ENCODE results near the gene SCUBE1.

Gene SCUBE1

GRCh38 chr22:43207386-43207785 is 135.8 kb downstream of the SCUBE1 start:
- H3K9ac ChIP-seq (ENCODE audit: low read depth, low read length, poor library complexity, severe bottlenecking), result no peak overlapping the region
- H3K4me1 ChIP-seq (ENCODE audit: insufficient read depth, low read length, poor library complexity, severe bottlenecking), result no peaks in the 10 kb centered on the region
- H3F3A ChIP-seq (ENCODE audit: low read depth), result no peaks in the 10 kb centered on the region
- H2AFZ ChIP-seq (ENCODE audit: low read length), result no peak overlapping the region
- no peaks in the 10 kb centered on the region for H3K9me3 ChIP-seq (ENCODE audit: insufficient read depth, low read depth, low read length)
- H4K20me1 ChIP-seq (ENCODE audit: insufficient read depth, low read length, poor library complexity, severe bottlenecking), result no peaks in the 10 kb centered on the region
- no peak for TF ChIP-seq CTCF (conservative IDR thresholded peaks at IDR 0.05; ENCODE audit: low read length)
- no peak for TF ChIP-seq EZH2phosphoT487 (IDR thresholded peaks at IDR 0.05; ENCODE audit: borderline replicate concordance)
- H3K36me3 ChIP-seq (ENCODE audit: insufficient read depth, low read length), result no peaks in the 10 kb centered on the region
- H3K27me3 ChIP-seq (ENCODE audit: insufficient read depth, low read length, poor library complexity, severe bottlenecking), result no peaks in the 10 kb centered on the region
- no peaks in the 10 kb centered on the region for H3K79me2 ChIP-seq (ENCODE audit: insufficient read depth, low read length)
- H3K4me2 ChIP-seq (ENCODE audit: low read depth, low read length, poor library complexity, severe bottlenecking), result no peak overlapping the region
- no peak overlapping the region for H3K4me3 ChIP-seq (ENCODE audit: low read length, poor library complexity, severe bottlenecking)
- no peaks in the 10 kb centered on the region for H3K9me2 ChIP-seq (replicated peaks; ENCODE audit: low read depth, low read length)

- no peak overlapping the region for H2AFZ ChIP-seq (ENCODE audit: low read length)
- H3K4me1 ChIP-seq (ENCODE audit: insufficient read depth, low read length, poor library complexity, severe bottlenecking), result no peaks in the 10 kb centered on the region
- no peaks in the 10 kb centered on the region for H3K9me3 ChIP-seq (ENCODE audit: insufficient read depth, low read depth, low read length)
- H3K27me3 ChIP-seq (ENCODE audit: insufficient read depth, low read length, poor library complexity, severe bottlenecking), result no peaks in the 10 kb centered on the region
- H3K9me2 ChIP-seq (replicated peaks; ENCODE audit: low read depth, low read length), result no peaks in the 10 kb centered on the region
- no peak overlapping the region for H3K4me2 ChIP-seq (ENCODE audit: low read depth, low read length, poor library complexity, severe bottlenecking)
- no peaks in the 10 kb centered on the region for H4K20me1 ChIP-seq (ENCODE audit: insufficient read depth, low read length, poor library complexity, severe bottlenecking)
- H3F3A ChIP-seq (ENCODE audit: low read depth), result no peaks in the 10 kb centered on the region
- no peak overlapping the region for H3K9ac ChIP-seq (ENCODE audit: low read depth, low read length, poor library complexity, severe bottlenecking)
- H3K36me3 ChIP-seq (ENCODE audit: insufficient read depth, low read length), result no peaks in the 10 kb centered on the region
- no peaks in the 10 kb centered on the region for H3K79me2 ChIP-seq (ENCODE audit: insufficient read depth, low read length)
- no peak for TF ChIP-seq CTCF (conservative IDR thresholded peaks at IDR 0.05; ENCODE audit: low read length)
- TF ChIP-seq EZH2phosphoT487 (IDR thresholded peaks at IDR 0.05; ENCODE audit: borderline replicate concordance), result no peak
- H3K4me3 ChIP-seq (ENCODE audit: low read length, poor library complexity, severe bottlenecking), result no peak overlapping the region
Observed at GRCh38 chr22:43206509-43207161, 136.5 kb downstream of the SCUBE1 start.

- Histone ChIP-seq H3K36me3 (ENCODE audit: insufficient read depth, low read length) (no peaks in the 10 kb centered on the region), H3K79me2 (ENCODE audit: insufficient read depth, low read length) (no peaks in the 10 kb centered on the region), H3K27me3 (ENCODE audit: insufficient read depth, low read length, poor library complexity, severe bottlenecking) (no peaks in the 10 kb centered on the region), H3K4me2 (ENCODE audit: low read depth, low read length, poor library complexity, severe bottlenecking) (no peak overlapping the region), H3K9me2 (replicated peaks; ENCODE audit: low read depth, low read length) (no peaks in the 10 kb centered on the region), H3F3A (ENCODE audit: low read depth) (no peaks in the 10 kb centered on the region), H3K4me1 (ENCODE audit: insufficient read depth, low read length, poor library complexity, severe bottlenecking) (no peaks in the 10 kb centered on the region), H3K9ac (ENCODE audit: low read depth, low read length, poor library complexity, severe bottlenecking) (no peak overlapping the region), H3K4me3 (ENCODE audit: low read length, poor library complexity, severe bottlenecking) (no peak overlapping the region), H2AFZ (ENCODE audit: low read length) (no peak overlapping the region), H3K9me3 (ENCODE audit: insufficient read depth, low read depth, low read length) (no peaks in the 10 kb centered on the region), H4K20me1 (ENCODE audit: insufficient read depth, low read length, poor library complexity, severe bottlenecking) (no peaks in the 10 kb centered on the region)
- TF ChIP-seq EZH2phosphoT487 (IDR thresholded peaks at IDR 0.05; ENCODE audit: borderline replicate concordance) (no peak), CTCF (conservative IDR thresholded peaks at IDR 0.05; ENCODE audit: low read length) (no peak)
Observed at GRCh38 chr22:43205748-43206508, 137.2 kb downstream of the SCUBE1 start.

Measured in Loucy (cell line).